Astrocyte of the spinal cord (primary cell): ENCODE results near the gene CACNA1H.

ENCODE experiments used
- DNase-seq: peaks from one replicate; pipeline ENCODE4 v3.0.0; 2011; ENCODE audit warnings: low read depth, low spot score
- H3K4me3 ChIP-seq: 2 replicates; pipeline ENCODE4 v1.5.1; 2011; ENCODE audit warnings: low read depth, mild to moderate bottlenecking, low read length, moderate library complexity
- CTCF ChIP-seq: IDR thresholded peaks from 2 replicates; pipeline ENCODE4 v1.5.1; 2012; ENCODE audit warnings: low read depth, mild to moderate bottlenecking, low read length, inconsistent platforms
- in situ Hi-C: cut with HindIII; loops from 2 replicates; pipeline ENCODE4 v1.10.0; 2017; ENCODE audit warnings: low sequenced_read_pairs

The CACNA1H gene

GRCh38 chr16:1144476-1145382 lies 8.2 kb upstream of the CACNA1H start:
- no peak overlapping the region for H3K4me3 ChIP-seq
- in situ Hi-C loops, result no loop called here
- TF ChIP-seq CTCF, result no peak
- no peak for DNase-seq

GRCh38 chr16:1145383-1146100 lies 7.4 kb upstream of the CACNA1H start:
- no peak for TF ChIP-seq CTCF
- no peak for DNase-seq
- in situ Hi-C loops, result no loop called here
- H3K4me3 ChIP-seq, result no peak overlapping the region

- no peak for TF ChIP-seq CTCF
Measured at GRCh38 chr16:1146409-1146808, 6.5 kb upstream of the CACNA1H start.

GRCh38 chr16:1147027-1147426 lies 5.9 kb upstream of the CACNA1H start:
- no peak for TF ChIP-seq CTCF
- DNase-seq, result no peak
- in situ Hi-C loops, result no loop called here
- no peak overlapping the region for H3K4me3 ChIP-seq

More at GRCh38 chr16:1146409-1146808, 6.5 kb upstream of the CACNA1H start:
- no peak for DNase-seq
- no peak overlapping the region for H3K4me3 ChIP-seq
- in situ Hi-C loops, result no loop called here

GRCh38 chr16:1149101-1149636 lies 3.7 kb upstream of the CACNA1H start:
- TF ChIP-seq CTCF, result no peak
- no peak for DNase-seq
- in situ Hi-C loops, result no loop called here
- no peak overlapping the region for H3K4me3 ChIP-seq

- no peak overlapping the region for H3K4me3 ChIP-seq
- DNase-seq, result peak; percentile 19
Measured at GRCh38 chr16:1150511-1150982, 2.4 kb upstream of the CACNA1H start.

More at GRCh38 chr16:1150511-1150982, 2.4 kb upstream of the CACNA1H start:
- in situ Hi-C loops, result no loop called here
- no peak for TF ChIP-seq CTCF
